Astrocyte (in vitro differentiated cells and primary cell): ENCODE data around the gene MARVELD3.

Experiments used
- EZH2 ChIP-seq: IDR thresholded peaks from 2 replicates; pipeline ENCODE4 v1.6.1; 2012; ENCODE audit warnings: mild to moderate bottlenecking, low read length, inconsistent platforms; ENCODE audit not compliant: insufficient read depth
- TF ChIP-seq, protein P1 (sequence below): IDR thresholded peaks from 2 replicates; pipeline ENCODE4 v1.5.1; 2011; ENCODE audit warnings: low read depth, mild to moderate bottlenecking, inconsistent platforms, low read length, moderate library complexity; ENCODE audit not compliant: insufficient read depth

GRCh38 chr16:71591917-71592316 is 34.1 kb upstream of the MARVELD3 start:
- TF ChIP-seq EZH2 = no peak
- TF ChIP-seq, protein P1, sequence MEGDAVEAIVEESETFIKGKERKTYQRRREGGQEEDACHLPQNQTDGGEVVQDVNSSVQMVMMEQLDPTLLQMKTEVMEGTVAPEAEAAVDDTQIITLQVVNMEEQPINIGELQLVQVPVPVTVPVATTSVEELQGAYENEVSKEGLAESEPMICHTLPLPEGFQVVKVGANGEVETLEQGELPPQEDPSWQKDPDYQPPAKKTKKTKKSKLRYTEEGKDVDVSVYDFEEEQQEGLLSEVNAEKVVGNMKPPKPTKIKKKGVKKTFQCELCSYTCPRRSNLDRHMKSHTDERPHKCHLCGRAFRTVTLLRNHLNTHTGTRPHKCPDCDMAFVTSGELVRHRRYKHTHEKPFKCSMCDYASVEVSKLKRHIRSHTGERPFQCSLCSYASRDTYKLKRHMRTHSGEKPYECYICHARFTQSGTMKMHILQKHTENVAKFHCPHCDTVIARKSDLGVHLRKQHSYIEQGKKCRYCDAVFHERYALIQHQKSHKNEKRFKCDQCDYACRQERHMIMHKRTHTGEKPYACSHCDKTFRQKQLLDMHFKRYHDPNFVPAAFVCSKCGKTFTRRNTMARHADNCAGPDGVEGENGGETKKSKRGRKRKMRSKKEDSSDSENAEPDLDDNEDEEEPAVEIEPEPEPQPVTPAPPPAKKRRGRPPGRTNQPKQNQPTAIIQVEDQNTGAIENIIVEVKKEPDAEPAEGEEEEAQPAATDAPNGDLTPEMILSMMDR = no peak
